ENCODE results near the gene BORCS5.

Gene BORCS5

GRCh38 chr12:12476857-12477531 lies 120.1 kb downstream of the BORCS5 start:
- no peaks in the 10 kb centered on the region for H3K27me3 ChIP-seq (ENCODE audit: insufficient read depth, low read length)
- H4K91ac ChIP-seq (ENCODE audit: low read depth, low read length): no peak overlapping the region
- H2BK5ac ChIP-seq (ENCODE audit: low read depth, low read length, poor library complexity): no peak overlapping the region
- no peak overlapping the region for H3K4ac ChIP-seq (ENCODE audit: low read depth, low read length)
- H3K4me3 ChIP-seq (ENCODE audit: low read depth, low read length): no peak overlapping the region
- no peak overlapping the region for H2AFZ ChIP-seq (ENCODE audit: insufficient read depth, low read length, poor library complexity)
- no peak for DNase-seq
- H3K79me2 ChIP-seq (ENCODE audit: control insufficient read depth, insufficient read depth, low read length, poor library complexity): no peaks in the 10 kb centered on the region
- H3K9me3 ChIP-seq (ENCODE audit: insufficient read depth, low read depth, low read length): peaks cover 2% of the 10 kb centered on the region
- H3K9ac ChIP-seq (ENCODE audit: low read length): peak overlapping the region; percentile 19
- H2BK12ac ChIP-seq (ENCODE audit: low read length): no peak overlapping the region
- H3K36me3 ChIP-seq (ENCODE audit: control insufficient read depth in 1 of 2, insufficient read depth in 2 of 2, low read length in 2 of 2): peaks cover 16 to 20% of the 10 kb centered on the region in 2 experiments
- H3K23ac ChIP-seq (ENCODE audit: low read length): no peak overlapping the region
- no peaks in the 10 kb centered on the region for H3K4me1 ChIP-seq (ENCODE audit: control insufficient read depth in 1 of 2, insufficient read depth in 2 of 2, low read length in 2 of 2)
- no peak overlapping the region for H3K18ac ChIP-seq (ENCODE audit: low read length)
- H3K79me1 ChIP-seq (ENCODE audit: low read length): no peaks in the 10 kb centered on the region
- no peak overlapping the region for H4K8ac ChIP-seq (ENCODE audit: low read depth, low read length)
- H4K12ac ChIP-seq (ENCODE audit: low read depth, low read length): no peak overlapping the region
- WGBS (ENCODE audit: extremely low coverage, insufficient coverage, insufficient read length): no CpG with 5 or more reads among the region's 21 CpGs
- no peak overlapping the region for H3K27ac ChIP-seq (ENCODE audit: low read depth, low read length)
- H2AK5ac ChIP-seq (ENCODE audit: low read length): no peak overlapping the region
- no peak overlapping the region for H3K14ac ChIP-seq (ENCODE audit: low read length)
- H2BK120ac ChIP-seq (ENCODE audit: insufficient read depth, low read length, poor library complexity): no peak overlapping the region
- no peak overlapping the region for H3K4me2 ChIP-seq (ENCODE audit: low read length)

DNA sequence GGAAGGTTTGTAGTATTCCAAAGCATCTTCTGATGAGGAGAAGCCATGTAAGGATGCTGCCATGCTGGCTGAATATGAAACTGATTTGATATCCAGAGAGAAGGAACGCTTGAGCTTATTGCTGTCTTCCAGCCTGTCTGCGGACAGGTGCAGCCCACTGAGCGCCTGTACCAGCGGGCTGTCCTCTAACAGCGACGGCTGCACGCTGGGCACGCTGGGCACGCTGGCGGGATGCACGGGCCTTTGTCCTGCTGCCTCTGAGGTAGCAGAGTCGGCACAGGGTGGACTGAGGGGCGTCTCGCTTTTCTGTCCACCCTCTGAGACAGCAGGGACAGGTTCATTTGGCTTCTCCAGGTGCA lies 120.6 kb downstream of the BORCS5 start:
- H3K9ac ChIP-seq (ENCODE audit: low read length): no peak overlapping the region
- H3K4ac ChIP-seq (ENCODE audit: low read depth, low read length): no peak overlapping the region
- no peak overlapping the region for H3K27ac ChIP-seq (ENCODE audit: low read depth, low read length)
- no peak overlapping the region for H2BK120ac ChIP-seq (ENCODE audit: insufficient read depth, low read length, poor library complexity)
- no peak overlapping the region for H2BK5ac ChIP-seq (ENCODE audit: low read depth, low read length, poor library complexity)
- H3K14ac ChIP-seq (ENCODE audit: low read length): no peak overlapping the region
- no peak overlapping the region for H2BK12ac ChIP-seq (ENCODE audit: low read length)
- no peaks in the 10 kb centered on the region for H3K9me3 ChIP-seq (ENCODE audit: insufficient read depth, low read depth, low read length)
- no peak for DNase-seq
- no peak overlapping the region for H3K4me2 ChIP-seq (ENCODE audit: low read length)
- H3K27me3 ChIP-seq (ENCODE audit: insufficient read depth, low read length): no peaks in the 10 kb centered on the region
- no peak overlapping the region for H2AFZ ChIP-seq (ENCODE audit: insufficient read depth, low read length, poor library complexity)
- no CpG with 5 or more reads among the region's 14 CpGs for WGBS (ENCODE audit: extremely low coverage, insufficient coverage, insufficient read length)
- H3K18ac ChIP-seq (ENCODE audit: low read length): no peak overlapping the region
- no peaks in the 10 kb centered on the region for H3K4me1 ChIP-seq (ENCODE audit: control insufficient read depth in 1 of 2, insufficient read depth in 2 of 2, low read length in 2 of 2)
- no peak overlapping the region for H4K12ac ChIP-seq (ENCODE audit: low read depth, low read length)
- peaks cover 16 to 20% of the 10 kb centered on the region in 2 experiments for H3K36me3 ChIP-seq (ENCODE audit: control insufficient read depth in 1 of 2, insufficient read depth in 2 of 2, low read length in 2 of 2)
- H3K79me2 ChIP-seq (ENCODE audit: control insufficient read depth, insufficient read depth, low read length, poor library complexity): no peaks in the 10 kb centered on the region
- no peak overlapping the region for H3K23ac ChIP-seq (ENCODE audit: low read length)
- H4K91ac ChIP-seq (ENCODE audit: low read depth, low read length): no peak overlapping the region
- no peak overlapping the region for H2AK5ac ChIP-seq (ENCODE audit: low read length)
- no peaks in the 10 kb centered on the region for H3K79me1 ChIP-seq (ENCODE audit: low read length)
- no peak overlapping the region for H4K8ac ChIP-seq (ENCODE audit: low read depth, low read length)
- H3K4me3 ChIP-seq (ENCODE audit: low read depth, low read length): no peak overlapping the region

- Histone ChIP-seq H4K8ac (ENCODE audit: low read depth, low read length) (no peak overlapping the region), H3K4me3 (ENCODE audit: low read depth, low read length) (no peak overlapping the region), H3K14ac (ENCODE audit: low read length) (no peak overlapping the region), H2BK12ac (ENCODE audit: low read length) (no peak overlapping the region), H3K23ac (ENCODE audit: low read length) (no peak overlapping the region), H3K9me3 (ENCODE audit: insufficient read depth, low read depth, low read length) (no peaks in the 10 kb centered on the region), H2BK120ac (ENCODE audit: insufficient read depth, low read length, poor library complexity) (no peak overlapping the region), H3K79me2 (ENCODE audit: control insufficient read depth, insufficient read depth, low read length, poor library complexity) (no peaks in the 10 kb centered on the region), H3K79me1 (ENCODE audit: low read length) (no peaks in the 10 kb centered on the region), H2AK5ac (ENCODE audit: low read length) (no peak overlapping the region), H3K18ac (ENCODE audit: low read length) (no peak overlapping the region), H3K4me2 (ENCODE audit: low read length) (no peak overlapping the region), H2AFZ (ENCODE audit: insufficient read depth, low read length, poor library complexity) (no peak overlapping the region), H3K27ac (ENCODE audit: low read depth, low read length) (no peak overlapping the region), H3K4me1 (ENCODE audit: control insufficient read depth in 1 of 2, insufficient read depth in 2 of 2, low read length in 2 of 2) (no peaks in the 10 kb centered on the region), H3K9ac (ENCODE audit: low read length) (no peak overlapping the region), H3K27me3 (ENCODE audit: insufficient read depth, low read length) (no peaks in the 10 kb centered on the region), H2BK5ac (ENCODE audit: low read depth, low read length, poor library complexity) (no peak overlapping the region), H4K91ac (ENCODE audit: low read depth, low read length) (no peak overlapping the region), H3K4ac (ENCODE audit: low read depth, low read length) (no peak overlapping the region), H4K12ac (ENCODE audit: low read depth, low read length) (no peak overlapping the region), H3K36me3 (ENCODE audit: control insufficient read depth in 1 of 2, insufficient read depth in 2 of 2, low read length in 2 of 2) (peaks cover 16 to 21% of the 10 kb centered on the region in 2 experiments)
- no peak for DNase-seq
- no CpG with 5 or more reads among the region's 5 CpGs for WGBS (ENCODE audit: extremely low coverage, insufficient coverage, insufficient read length)
These were observed 123.2 kb downstream of the BORCS5 start for GRCh38 chr12:12480074-12480473.

DNA sequence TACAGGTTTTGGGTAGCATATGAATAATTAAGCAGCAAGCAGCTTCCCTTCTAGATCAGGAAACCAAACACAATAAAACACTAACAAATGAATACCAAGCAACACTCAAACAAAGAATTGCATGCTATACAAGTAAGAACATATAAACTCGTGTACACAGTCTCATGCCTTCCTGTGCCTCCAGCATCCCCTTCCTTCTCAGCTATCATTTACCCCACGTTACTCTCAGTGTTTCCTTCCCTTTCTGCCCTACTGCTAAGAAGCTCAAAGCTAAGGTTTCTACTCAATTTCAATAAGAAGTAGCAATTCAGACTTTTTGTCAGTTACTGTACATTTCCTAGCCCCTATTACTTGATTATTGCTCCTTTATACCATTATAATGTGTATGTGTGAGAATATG lies 124.8 kb downstream of the BORCS5 start:
- no peak overlapping the region for H3K23ac ChIP-seq (ENCODE audit: low read length)
- H2BK5ac ChIP-seq (ENCODE audit: low read depth, low read length, poor library complexity): no peak overlapping the region
- H3K9me3 ChIP-seq (ENCODE audit: insufficient read depth, low read depth, low read length): no peaks in the 10 kb centered on the region
- H2BK12ac ChIP-seq (ENCODE audit: low read length): no peak overlapping the region
- H3K9ac ChIP-seq (ENCODE audit: low read length): no peak overlapping the region
- no peak overlapping the region for H3K4ac ChIP-seq (ENCODE audit: low read depth, low read length)
- H3K27ac ChIP-seq (ENCODE audit: low read depth, low read length): no peak overlapping the region
- WGBS (ENCODE audit: extremely low coverage, insufficient coverage, insufficient read length): no CpG with 5 or more reads among the region's 2 CpGs
- H3K79me2 ChIP-seq (ENCODE audit: control insufficient read depth, insufficient read depth, low read length, poor library complexity): no peaks in the 10 kb centered on the region
- no peak overlapping the region for H4K8ac ChIP-seq (ENCODE audit: low read depth, low read length)
- H3K79me1 ChIP-seq (ENCODE audit: low read length): no peaks in the 10 kb centered on the region
- H4K12ac ChIP-seq (ENCODE audit: low read depth, low read length): no peak overlapping the region
- H3K18ac ChIP-seq (ENCODE audit: low read length): no peak overlapping the region
- no peak overlapping the region for H2BK120ac ChIP-seq (ENCODE audit: insufficient read depth, low read length, poor library complexity)
- no peak overlapping the region for H2AFZ ChIP-seq (ENCODE audit: insufficient read depth, low read length, poor library complexity)
- DNase-seq: no peak
- H4K91ac ChIP-seq (ENCODE audit: low read depth, low read length): no peak overlapping the region
- no peak overlapping the region for H3K4me2 ChIP-seq (ENCODE audit: low read length)
- H2AK5ac ChIP-seq (ENCODE audit: low read length): no peak overlapping the region
- H3K4me1 ChIP-seq (ENCODE audit: control insufficient read depth in 1 of 2, insufficient read depth in 2 of 2, low read length in 2 of 2): no peaks in the 10 kb centered on the region
- H3K27me3 ChIP-seq (ENCODE audit: insufficient read depth, low read length): no peaks in the 10 kb centered on the region
- H3K36me3 ChIP-seq (ENCODE audit: control insufficient read depth in 1 of 2, insufficient read depth in 2 of 2, low read length in 2 of 2): peaks cover 14 to 20% of the 10 kb centered on the region in 2 experiments
- H3K14ac ChIP-seq (ENCODE audit: low read length): no peak overlapping the region
- no peak overlapping the region for H3K4me3 ChIP-seq (ENCODE audit: low read depth, low read length)

Measured in trophoblast cell (in vitro differentiated cells and primary cell).